HL-60/S4 treated with phorbol 12-myristate 13-acetate at 8.2 ng/mL for 4 days and 3 days (cell line): ENCODE measurements around the gene ACSL6.

ENCODE experiments used
- in situ Hi-C: fragments of 300-500 bp; cut with MboI; formaldehyde crosslinking; loops from 2 replicates; pipeline ENCODE4 v1.15.0; 2022; ENCODE audit warnings: low sequenced_read_pairs

ACSL6 gene

GRCh38 chr5:132019337-132019736, 7.9 kb upstream of the ACSL6 start:
- in situ Hi-C loops = loop anchor here (25.0 kb wide), 1 partner anchor 207 kb away; no protein-coding TSS in a partner anchor

GRCh38 chr5:132017738-132018625, 6.5 kb upstream of the ACSL6 start:
- in situ Hi-C loops = loop anchor here (25.0 kb wide), 1 partner anchor 206 kb away; no protein-coding TSS in a partner anchor

- in situ Hi-C loops = loop anchor here (25.0 kb wide), 1 partner anchor 205 kb away; no protein-coding TSS in a partner anchor
These were observed 5.9 kb upstream of the ACSL6 start for GRCh38 chr5:132017316-132017715.

- in situ Hi-C loops = loop anchor here (25.0 kb wide), 1 partner anchor 204 kb away; no protein-coding TSS in a partner anchor
These were observed 5.3 kb upstream of the ACSL6 start for GRCh38 chr5:132016721-132017250.

- in situ Hi-C loops = loop anchor here (25.0 kb wide), 1 partner anchor 201 kb away; no protein-coding TSS in a partner anchor
These were observed 2.3 kb upstream of the ACSL6 start for GRCh38 chr5:132013711-132014110.

GRCh38 chr5:132013006-132013689, 1.7 kb upstream of the ACSL6 start:
- in situ Hi-C loops = loop anchor here (25.0 kb wide), 1 partner anchor 201 kb away; no protein-coding TSS in a partner anchor

GRCh38 chr5:132012371-132013005, 1.0 kb upstream of the ACSL6 start:
- in situ Hi-C loops = loop anchor here (25.0 kb wide), 1 partner anchor 200 kb away; no protein-coding TSS in a partner anchor

GRCh38 chr5:132010989-132011621, 353 bp downstream of the ACSL6 start:
- in situ Hi-C loops = loop anchor here (25.0 kb wide), 1 partner anchor 199 kb away; no protein-coding TSS in a partner anchor

GRCh38 chr5:132010645-132010988, 841 bp downstream of the ACSL6 start:
- in situ Hi-C loops = loop anchor here (25.0 kb wide), 1 partner anchor 198 kb away; no protein-coding TSS in a partner anchor

GRCh38 chr5:132009706-132010405, 1.6 kb downstream of the ACSL6 start:
- in situ Hi-C loops = loop anchor here (25.0 kb wide), 1 partner anchor 198 kb away; no protein-coding TSS in a partner anchor

- in situ Hi-C loops = loop anchor here (25.0 kb wide), 1 partner anchor 197 kb away; no protein-coding TSS in a partner anchor
These were observed 2.3 kb downstream of the ACSL6 start for GRCh38 chr5:132008961-132009680.

GRCh38 chr5:132008163-132008473, 3.3 kb downstream of the ACSL6 start:
- in situ Hi-C loops = loop anchor here (25.0 kb wide), 1 partner anchor 196 kb away; no protein-coding TSS in a partner anchor

GRCh38 chr5:132007399-132008162, 3.9 kb downstream of the ACSL6 start:
- in situ Hi-C loops = loop anchor here (25.0 kb wide), 1 partner anchor 195 kb away; no protein-coding TSS in a partner anchor

- in situ Hi-C loops = loop anchor here (25.0 kb wide), 1 partner anchor 194 kb away; no protein-coding TSS in a partner anchor
These were observed 4.9 kb downstream of the ACSL6 start for GRCh38 chr5:132006331-132007120.

- in situ Hi-C loops = loop anchor here (25.0 kb wide), 1 partner anchor 193 kb away; no protein-coding TSS in a partner anchor
These were observed 5.9 kb downstream of the ACSL6 start for GRCh38 chr5:132005591-132005990.

- in situ Hi-C loops = loop anchor here (25.0 kb wide), 1 partner anchor 192 kb away; no protein-coding TSS in a partner anchor
These were observed 7.5 kb downstream of the ACSL6 start for GRCh38 chr5:132003982-132004381.

GRCh38 chr5:132003170-132003744, 8.2 kb downstream of the ACSL6 start:
- in situ Hi-C loops = loop anchor here (25.0 kb wide), 1 partner anchor 191 kb away; no protein-coding TSS in a partner anchor
